GM18498 (cell line): ENCODE measurements around the gene TFPI2.
A peak's percentile ranks its signal among the peaks of the same experiment; 100 is the strongest.

Source experiments
- ATAC-seq: cut with Tn5 transposase; IDR thresholded peaks from one replicate; pipeline ENCODE4 v1.9.1; 2021; ENCODE audit warnings: mild to moderate bottlenecking, moderate library complexity; ENCODE audit not compliant: unreplicated experiment

The TFPI2 gene

GRCh38 chr7:93910076-93910994, 19.8 kb upstream of the TFPI2 start:
- no peak for ATAC-seq

GRCh38 chr7:93906267-93906666, 15.7 kb upstream of the TFPI2 start, which contains the start of gene GNGT1:
Gene GNGT1 (plus strand): TSS chr7:93906567. CDS start chr7:93906747, 180 bp downstream.
- no peak for ATAC-seq

GRCh38 chr7:93902777-93903423, 12.3 kb upstream of the TFPI2 start:
- no peak for ATAC-seq

GRCh38 chr7:93897680-93898079, 7.1 kb upstream of the TFPI2 start:
- ATAC-seq, result no peak

- ATAC-seq, result no peak
Observed at GRCh38 chr7:93895859-93896600, 5.5 kb upstream of the TFPI2 start.

GRCh38 chr7:93894966-93895640, 4.5 kb upstream of the TFPI2 start:
- no peak for ATAC-seq

GRCh38 chr7:93894426-93894825, 3.9 kb upstream of the TFPI2 start:
- ATAC-seq, result no peak

- ATAC-seq, result peak; percentile 70
Observed at GRCh38 chr7:93890041-93890463, 501 bp downstream of the TFPI2 start.

GRCh38 chr7:93889261-93889660, 1.3 kb downstream of the TFPI2 start:
- no peak for ATAC-seq

- no peak for ATAC-seq
Observed at GRCh38 chr7:93884541-93884940, 6.0 kb downstream of the TFPI2 start.

- no peak for ATAC-seq
Observed at GRCh38 chr7:93883917-93884345, 6.6 kb downstream of the TFPI2 start.

- no peak for ATAC-seq
Observed at GRCh38 chr7:93883078-93883916, 7.3 kb downstream of the TFPI2 start.

- no peak for ATAC-seq
Observed at GRCh38 chr7:93882468-93882867, 8.1 kb downstream of the TFPI2 start.

- no peak for ATAC-seq
Observed at GRCh38 chr7:93879356-93879755, 11.2 kb downstream of the TFPI2 start.

GRCh38 chr7:93877742-93878141, 12.8 kb downstream of the TFPI2 start:
- no peak for ATAC-seq

- no peak for ATAC-seq
Observed at GRCh38 chr7:93873998-93874574, 16.5 kb downstream of the TFPI2 start.

GRCh38 chr7:93866886-93867285, 23.7 kb downstream of the TFPI2 start:
- no peak for ATAC-seq

GRCh38 chr7:93862651-93863050, 27.9 kb downstream of the TFPI2 start:
- ATAC-seq, result no peak

- no peak for ATAC-seq
Observed at GRCh38 chr7:93861325-93861949, 29.1 kb downstream of the TFPI2 start.
